Vagina (tissue), 2 donors: ENCODE data around the gene KCNH1.

Experiments
- POLR2A ChIP-seq, 2 donors: fragments of 450-650 bp; IDR thresholded peaks; one replicate each; pipeline ENCODE4 v1.6.1; 2017; ENCODE audit warnings: antibody characterized with exemption in 2 of 2, mild to moderate bottlenecking in 2 of 2, moderate library complexity in 2 of 2
- POLR2AphosphoS5 ChIP-seq, 2 donors: sonication (generic); formaldehyde crosslinking; IDR thresholded peaks; one replicate each; pipeline ENCODE4 v1.9.0; 2017; ENCODE audit warnings: antibody characterized with exemption in 2 of 2, mild to moderate bottlenecking in 2 of 2, low read depth in 1 of 2; ENCODE audit not compliant: insufficient read depth in 1 of 2
- TF ChIP-seq, protein P1 (sequence below), 3 experiments: fragments of 450-650 bp in 2 of 3; fragments of 200-600 bp in 1 of 3; sonication (generic) in 1 of 3; IDR thresholded peaks; one replicate each; pipeline ENCODE4 v1.5.1; 2017 to 2019; ENCODE audit warnings: antibody characterized with exemption in 3 of 3, mild to moderate bottlenecking in 2 of 3, moderate library complexity in 2 of 3

DNA sequence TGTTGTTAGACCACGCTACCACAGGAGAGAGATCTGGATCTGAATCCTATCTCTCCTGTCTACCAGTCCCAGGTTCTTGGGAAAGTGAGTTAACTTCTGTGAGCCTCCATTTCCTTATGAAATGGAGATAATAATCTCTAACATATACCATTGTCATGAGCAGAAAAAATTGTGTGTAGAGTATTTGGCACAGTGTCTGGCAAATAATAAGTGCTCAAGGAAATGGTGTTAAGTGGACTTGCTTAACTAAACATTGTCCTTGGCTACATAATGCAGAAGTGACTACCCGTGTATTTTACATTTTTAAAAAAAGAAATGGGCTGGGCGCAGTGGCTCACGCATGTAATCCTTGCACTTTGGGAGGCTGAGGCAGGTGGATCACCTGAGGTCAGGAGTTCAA lies 217.4 kb downstream of the KCNH1 start:
- TF ChIP-seq, protein P1, sequence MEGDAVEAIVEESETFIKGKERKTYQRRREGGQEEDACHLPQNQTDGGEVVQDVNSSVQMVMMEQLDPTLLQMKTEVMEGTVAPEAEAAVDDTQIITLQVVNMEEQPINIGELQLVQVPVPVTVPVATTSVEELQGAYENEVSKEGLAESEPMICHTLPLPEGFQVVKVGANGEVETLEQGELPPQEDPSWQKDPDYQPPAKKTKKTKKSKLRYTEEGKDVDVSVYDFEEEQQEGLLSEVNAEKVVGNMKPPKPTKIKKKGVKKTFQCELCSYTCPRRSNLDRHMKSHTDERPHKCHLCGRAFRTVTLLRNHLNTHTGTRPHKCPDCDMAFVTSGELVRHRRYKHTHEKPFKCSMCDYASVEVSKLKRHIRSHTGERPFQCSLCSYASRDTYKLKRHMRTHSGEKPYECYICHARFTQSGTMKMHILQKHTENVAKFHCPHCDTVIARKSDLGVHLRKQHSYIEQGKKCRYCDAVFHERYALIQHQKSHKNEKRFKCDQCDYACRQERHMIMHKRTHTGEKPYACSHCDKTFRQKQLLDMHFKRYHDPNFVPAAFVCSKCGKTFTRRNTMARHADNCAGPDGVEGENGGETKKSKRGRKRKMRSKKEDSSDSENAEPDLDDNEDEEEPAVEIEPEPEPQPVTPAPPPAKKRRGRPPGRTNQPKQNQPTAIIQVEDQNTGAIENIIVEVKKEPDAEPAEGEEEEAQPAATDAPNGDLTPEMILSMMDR (IDR thresholded peaks at IDR 0.05): no peak
- TF ChIP-seq POLR2A (IDR thresholded peaks at IDR 0.05) (no peak), POLR2AphosphoS5 (IDR thresholded peaks at IDR 0.05; ENCODE audit: insufficient read depth in 1 of 2, low read depth in 1 of 2) (no peak)
